OCI-LY7 (cell line): ENCODE data around the gene ASB12. TPM values are rescaled to one million over a fixed set of nuclear protein-coding genes. Genes with fewer than 3 reads are reported as not detected.

ENCODE experiments used
- BruUV-seq: library from RNA; stranded (reverse); fragments of 400-500 nt; replicated peaks from 2 replicates; lab custom pipeline; 2021; lab: Mats Ljungman, UMichigan
- CTCF ChIA-PET: fragments of 300-600 bp; sonication (Branson Sonifier 250); formaldehyde crosslinking; loops from one replicate; lab custom pipeline; 2022; ENCODE audit warnings: antibody characterized with exemption; ENCODE audit not compliant: unreplicated experiment; lab: Charles Lee
- POLR2A ChIA-PET: fragments of 300-600 bp; sonication (Branson Sonifier 250); formaldehyde crosslinking; loops from one replicate; lab custom pipeline; 2022; ENCODE audit warnings: antibody characterized with exemption; lab: Charles Lee
- DNase-seq: peaks from one replicate; pipeline ENCODE4 v3.0.0-alpha.2; 2015; ENCODE audit warnings: low spot score
- H2AFZ ChIP-seq: fragments of 200-600 bp; sonication (generic), shearing (Covaris generic); 2 replicates; pipeline ENCODE4 v1.6.1; 2014; ENCODE audit warnings: mild to moderate bottlenecking, antibody characterized with exemption, low read length, moderate library complexity
- H3K27ac ChIP-seq: fragments of 200-600 bp; sonication (generic); 2 replicates; pipeline ENCODE4 v1.5.1; 2014; ENCODE audit warnings: mixed run types, low read depth, mild to moderate bottlenecking, moderate library complexity, low read length, inconsistent platforms; ENCODE audit not compliant: poor library complexity, severe bottlenecking
- H3K36me3 ChIP-seq: fragments of 200-600 bp; sonication (generic); 2 replicates; pipeline ENCODE4 v1.6.1; 2014; ENCODE audit warnings: mild to moderate bottlenecking, antibody characterized with exemption, low read length, moderate library complexity, mixed read lengths; ENCODE audit not compliant: insufficient read depth
- H3K4me1 ChIP-seq: fragments of 200-600 bp; sonication (generic); 2 replicates; pipeline ENCODE4 v1.5.1; 2014; ENCODE audit warnings: mild to moderate bottlenecking, low read length; ENCODE audit not compliant: insufficient read depth, poor library complexity, severe bottlenecking
- H3K4me2 ChIP-seq: fragments of 200-600 bp; sonication (generic); 2 replicates; pipeline ENCODE4 v1.6.1; 2014; ENCODE audit warnings: mild to moderate bottlenecking, low read length
- H3K4me3 ChIP-seq: fragments of 200-600 bp; sonication (generic); 2 replicates; pipeline ENCODE4 v1.5.1; 2014; ENCODE audit warnings: mild to moderate bottlenecking, low read depth, low read length; ENCODE audit not compliant: poor library complexity, severe bottlenecking
- H3K79me2 ChIP-seq: fragments of 200-600 bp; sonication (generic); 2 replicates; pipeline ENCODE4 v1.6.1; 2016; ENCODE audit warnings: low read depth, mild to moderate bottlenecking, low read length, moderate library complexity, mixed read lengths; ENCODE audit not compliant: insufficient read depth
- H3K9me2 ChIP-seq: fragments of 200-600 bp; sonication (generic); 2 replicates; pipeline ENCODE4 v1.6.1; 2016; ENCODE audit warnings: mild to moderate bottlenecking, low read length, mixed read lengths; ENCODE audit not compliant: insufficient read depth
- H3K9me3 ChIP-seq: fragments of 200-600 bp; sonication (generic); 2 replicates; pipeline ENCODE4 v1.6.1; 2014; ENCODE audit warnings: mild to moderate bottlenecking, mixed run types, low read length, mixed read lengths
- H4K20me1 ChIP-seq: fragments of 200-600 bp; sonication (generic); 2 replicates; pipeline ENCODE4 v1.6.1; 2014; ENCODE audit warnings: mild to moderate bottlenecking, antibody characterized with exemption, low read length, moderate library complexity, mixed read lengths; ENCODE audit not compliant: insufficient read depth
- CTCF ChIP-seq: fragments of 200-600 bp; sonication (generic); conservative IDR thresholded peaks from 2 replicates; pipeline ENCODE4 v1.5.1; 2014; ENCODE audit warnings: mild to moderate bottlenecking, antibody characterized with exemption, low read length, moderate library complexity, mixed read lengths
- EZH2phosphoT487 ChIP-seq: fragments of 200-600 bp; sonication (generic); IDR thresholded peaks from 2 replicates; pipeline ENCODE4 v1.6.1; 2018; ENCODE audit warnings: low read depth, borderline replicate concordance, mild to moderate bottlenecking, mixed run types, antibody characterized with exemption, low read length, moderate library complexity, mixed read lengths
- intact Hi-C: fragments of 100-400 bp; cut with micrococcal nuclease; formaldehyde crosslinking; loops from one replicate; pipeline ENCODE4 v1.10.0; 2022; ENCODE audit not compliant: unreplicated experiment
- total RNA-seq, 2 experiments: library from RNA; depleted of rRNA in 1 of 2; stranded (reverse); fragments of >200 nt in 1 of 2; shearing (Covaris generic) in 1 of 2; gene quantifications; 2 replicates each; pipeline ENCODE4 v1.2.3, GENCODE V29; 2014 to 2022

ASB12 gene
- total RNA-seq, 2 experiments from 2014 or later = 0.51 to 0.66 TPM

GRCh38 chrX:64195862-64196261, 34.5 kb downstream of the ASB12 start:
- peaks cover 6% of the 10 kb centered on the region for H3K4me1 ChIP-seq
- no peaks in the 10 kb centered on the region for H3K9me2 ChIP-seq
- no peak overlapping the region for H3K4me2 ChIP-seq
- H2AFZ ChIP-seq = no peak overlapping the region
- no peaks in the 10 kb centered on the region for H3K79me2 ChIP-seq
- intact Hi-C loops = no loop called here
- no peak for TF ChIP-seq EZH2phosphoT487
- BruUV-seq = no TSS peak
- H4K20me1 ChIP-seq = no peaks in the 10 kb centered on the region
- H3K27ac ChIP-seq = no peak overlapping the region
- CTCF ChIA-PET = no interaction called here
- DNase-seq = no peak
- no peaks in the 10 kb centered on the region; the same call in 1 of the 2 replicates for H3K36me3 ChIP-seq
- POLR2A ChIA-PET = interaction anchor here (0.5 kb wide), 1 partner anchor 354 kb away, joined by 7 read pairs; no protein-coding TSS in a partner anchor
- H3K4me3 ChIP-seq = no peak overlapping the region
- no peaks in the 10 kb centered on the region for H3K9me3 ChIP-seq

DNA sequence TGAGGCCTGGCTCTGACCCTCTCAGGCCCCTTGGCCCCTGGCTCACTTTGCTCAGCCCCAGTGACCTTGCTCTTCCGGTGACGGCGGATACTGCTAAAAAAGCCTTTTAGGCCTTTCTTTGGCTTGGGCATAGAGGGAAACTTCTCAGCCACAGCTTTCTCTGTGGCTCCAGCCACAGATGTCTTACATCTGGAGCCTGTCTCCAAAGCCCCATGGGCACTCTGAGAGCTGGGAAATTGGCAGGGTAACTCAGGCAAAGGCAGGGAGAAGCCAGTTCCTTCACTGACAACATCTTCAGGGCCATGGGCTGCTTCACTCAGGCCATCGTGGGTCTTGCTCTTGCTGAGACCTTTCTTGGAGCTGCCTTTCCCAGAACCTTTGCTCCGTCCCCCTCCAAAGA, 37.7 kb downstream of the ASB12 start:
- Histone ChIP-seq H3K4me3 (no peak overlapping the region), H3K9me2 (no peaks in the 10 kb centered on the region), H3K36me3 (no peaks in the 10 kb centered on the region; the same call in 1 of the 2 replicates), H3K4me1 (no peaks in the 10 kb centered on the region), H4K20me1 (no peaks in the 10 kb centered on the region), H3K79me2 (no peaks in the 10 kb centered on the region), H2AFZ (no peak overlapping the region), H3K9me3 (no peaks in the 10 kb centered on the region), H3K4me2 (no peak overlapping the region), H3K27ac (no peak overlapping the region)
- BruUV-seq = no TSS peak
- intact Hi-C loops = no loop called here
- no peak for DNase-seq
- CTCF ChIA-PET = no interaction called here
- TF ChIP-seq EZH2phosphoT487 (no peak), CTCF (no peak)
- POLR2A ChIA-PET = no interaction called here

DNA sequence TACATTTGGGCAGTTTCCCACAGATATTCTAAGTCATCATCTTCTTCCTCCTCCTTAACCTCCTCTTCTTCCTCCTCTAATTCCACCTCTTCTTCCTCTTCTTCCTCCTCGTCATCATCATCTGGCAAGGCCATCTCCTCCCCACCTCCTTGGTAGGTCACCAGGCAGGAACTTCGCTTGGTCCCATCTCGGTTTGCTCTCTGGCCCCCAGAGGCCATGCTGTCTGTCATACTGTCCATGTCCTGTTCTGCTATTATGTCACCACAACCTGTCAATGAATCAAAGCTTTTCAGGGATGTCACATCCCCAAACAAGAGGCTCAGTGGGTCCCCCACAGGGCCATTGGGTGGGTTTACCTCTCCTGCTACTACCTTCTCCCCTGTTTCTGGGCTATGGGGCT, 38.4 kb downstream of the ASB12 start:
- ChIA-PET CTCF (no interaction called here), POLR2A (no interaction called here)
- intact Hi-C loops = no loop called here
- BruUV-seq = no TSS peak
- H4K20me1 ChIP-seq = no peaks in the 10 kb centered on the region
- H3K9me3 ChIP-seq = no peaks in the 10 kb centered on the region
- H3K4me2 ChIP-seq = no peak overlapping the region
- TF ChIP-seq EZH2phosphoT487 (no peak), CTCF (no peak)
- H3K36me3 ChIP-seq = no peaks in the 10 kb centered on the region; the same call in 1 of the 2 replicates
- H3K4me1 ChIP-seq = no peaks in the 10 kb centered on the region
- no peak overlapping the region for H3K4me3 ChIP-seq
- H2AFZ ChIP-seq = no peak overlapping the region
- DNase-seq = no peak
- no peak overlapping the region for H3K27ac ChIP-seq
- H3K79me2 ChIP-seq = no peaks in the 10 kb centered on the region
- H3K9me2 ChIP-seq = no peaks in the 10 kb centered on the region
